H1 (cell line): ENCODE results near the gene BAIAP2. TPM values are rescaled to one million over a fixed set of nuclear protein-coding genes. Genes with fewer than 3 reads are reported as not detected.
A peak's percentile ranks its signal among the peaks of the same experiment; 100 is the strongest.

Experiments
- CTCF ChIA-PET: fragments of 300-600 bp; sonication (Branson Sonifier 250); formaldehyde crosslinking; loops from one replicate; lab custom pipeline; 2021; ENCODE audit not compliant: partially characterized antibody; lab: Charles Lee
- POLR2A ChIA-PET: fragments of 300-600 bp; sonication (Branson Sonifier 250); formaldehyde crosslinking; loops from one replicate; lab custom pipeline; 2021; ENCODE audit warnings: inconsistent platforms; ENCODE audit not compliant: partially characterized antibody; lab: Charles Lee
- DNase-seq, 2 experiments: peaks; one replicate each; pipeline versions ENCODE4 v3.0.0 to v3.0.0-alpha.2; 2010 to 2022; ENCODE audit warnings: low spot score in 2 of 2, low read depth in 1 of 2, mixed read lengths in 1 of 2
- FAIRE-seq: peaks from 2 replicates; lab custom pipeline; 2011; peaks lifted over from hg19 to GRCh38; lab: Jason Lieb, UNC
- H2AFZ ChIP-seq: 2 replicates; pipeline ENCODE4 v1.8.1; 2012; ENCODE audit warnings: low read length, inconsistent platforms
- H2AK5ac ChIP-seq: 2 replicates; pipeline ENCODE4 v1.6.1; 2013; ENCODE audit warnings: low read depth, low read length
- H2BK120ac ChIP-seq: replicated peaks from 2 replicates; pipeline ENCODE3; 2013; ENCODE audit warnings: low read depth, low read length, inconsistent platforms
- H2BK12ac ChIP-seq: 2 replicates; pipeline ENCODE4 v1.6.1; 2013; ENCODE audit warnings: low read depth, low read length
- H2BK15ac ChIP-seq: 2 replicates; pipeline ENCODE4 v1.6.1; 2013; ENCODE audit warnings: low read length
- H2BK20ac ChIP-seq: 2 replicates; pipeline ENCODE4 v1.6.1; 2013; ENCODE audit warnings: low read length
- H2BK5ac ChIP-seq: 2 replicates; pipeline ENCODE4 v1.6.1; 2013; ENCODE audit warnings: low read depth, low read length
- H3K14ac ChIP-seq: 2 replicates; pipeline ENCODE4 v1.6.1; 2013; ENCODE audit warnings: inconsistent platforms; ENCODE audit not compliant: insufficient read length
- H3K18ac ChIP-seq: 2 replicates; pipeline ENCODE4 v1.6.1; 2013; ENCODE audit warnings: low read length; ENCODE audit errors: extremely low read depth
- H3K23ac ChIP-seq: 2 replicates; pipeline ENCODE4 v1.6.1; 2013; ENCODE audit warnings: inconsistent platforms; ENCODE audit not compliant: insufficient read length
- H3K23me2 ChIP-seq: 2 replicates; pipeline ENCODE4 v1.6.1; 2013; ENCODE audit warnings: low read depth, low read length
- H3K27ac ChIP-seq: 2 replicates; pipeline ENCODE4 v1.6.1; 2011; ENCODE audit warnings: low read depth, low read length, inconsistent platforms
- H3K27me3 ChIP-seq, 4 experiments: replicated peaks in 1 of 4; 1 replicate in 1 of 4; 2 replicates in 3 of 4; pipeline versions ENCODE4 v1.6.1 to v1.8.1; 2011 to 2013; ENCODE audit warnings: low read length in 3 of 4, mild to moderate bottlenecking in 3 of 4, inconsistent platforms in 2 of 4, mixed read lengths in 2 of 4, moderate library complexity in 1 of 4; ENCODE audit not compliant: control insufficient read depth in 3 of 4, insufficient read depth in 3 of 4; ENCODE audit errors: extremely low read depth in 1 of 4
- H3K36me3 ChIP-seq, 4 experiments: 2 replicates each; pipeline versions ENCODE4 v1.6.1 to v1.8.1; 2011 to 2013; ENCODE audit warnings: mild to moderate bottlenecking in 4 of 4, low read length in 3 of 4, moderate library complexity in 2 of 4, control low read depth in 1 of 4, inconsistent platforms in 1 of 4; ENCODE audit not compliant: insufficient read depth in 4 of 4, control insufficient read depth in 2 of 4
- H3K4ac ChIP-seq: replicated peaks from 2 replicates; pipeline ENCODE3; 2013; ENCODE audit warnings: low read length, low read depth, mixed read lengths, inconsistent platforms; ENCODE audit not compliant: insufficient read length
- H3K4me1 ChIP-seq, 4 experiments: replicated peaks in 1 of 4; 1 replicate in 1 of 4; 2 replicates in 3 of 4; pipeline versions ENCODE4 v1.6.1 to v1.8.1; 2011 to 2013; ENCODE audit warnings: low read length in 3 of 4, inconsistent platforms in 2 of 4, mixed read lengths in 1 of 4; ENCODE audit not compliant: insufficient read depth in 4 of 4, control insufficient read depth in 3 of 4
- H3K4me2 ChIP-seq, 2 experiments: 2 replicates each; pipeline versions ENCODE4 v1.6.1 to v1.8.1; 2011 to 2013; ENCODE audit warnings: low read depth in 2 of 2, low read length in 2 of 2, control low read depth in 1 of 2, inconsistent platforms in 1 of 2, mild to moderate bottlenecking in 1 of 2; ENCODE audit not compliant: insufficient read depth in 1 of 2
- H3K4me3 ChIP-seq, 4 experiments: fragments of 200-600, 300-600 bp in 1 of 4; sonication (generic), shearing (Covaris generic), sonication (Bioruptor Twin) in 1 of 4; 2 replicates each; pipeline versions ENCODE4 v1.5.1 to v1.8.1; 2011 to 2016; ENCODE audit warnings: low read length in 4 of 4, low read depth in 3 of 4, control low read depth in 2 of 4, inconsistent platforms in 2 of 4, mild to moderate bottlenecking in 2 of 4, mixed read lengths in 1 of 4, moderate library complexity in 1 of 4; ENCODE audit not compliant: insufficient read depth in 2 of 4; ENCODE audit errors: extremely low read depth in 1 of 4
- H3K56ac ChIP-seq: replicated peaks from 2 replicates; pipeline ENCODE3; 2013; ENCODE audit warnings: low read depth, mild to moderate bottlenecking, mixed read lengths, low read length, inconsistent platforms; ENCODE audit not compliant: insufficient read length
- H3K79me1 ChIP-seq: 2 replicates; pipeline ENCODE4 v1.6.1; 2013; ENCODE audit warnings: low read depth, low read length, control low read depth
- H3K79me2 ChIP-seq, 2 experiments: 2 replicates each; pipeline versions ENCODE4 v1.6.1 to v1.8.1; 2012 to 2013; ENCODE audit warnings: low read length in 2 of 2, mild to moderate bottlenecking in 2 of 2, inconsistent platforms in 1 of 2; ENCODE audit not compliant: insufficient read depth in 2 of 2, control insufficient read depth in 1 of 2
- H3K9ac ChIP-seq, 4 experiments: replicated peaks in 1 of 4; 1 replicate in 1 of 4; 2 replicates in 3 of 4; pipeline versions ENCODE4 v1.6.1 to v1.8.1; 2011 to 2013; ENCODE audit warnings: low read depth in 3 of 4, low read length in 3 of 4, control low read depth in 2 of 4, mild to moderate bottlenecking in 2 of 4, moderate library complexity in 2 of 4, inconsistent platforms in 1 of 4; ENCODE audit errors: extremely low read depth in 1 of 4
- H3K9me3 ChIP-seq, 2 experiments: 2 replicates each; pipeline versions ENCODE4 v1.6.1 to v1.8.1; 2012 to 2013; ENCODE audit warnings: mild to moderate bottlenecking in 2 of 2, moderate library complexity in 2 of 2, control low read depth in 1 of 2, inconsistent platforms in 1 of 2, low read depth in 1 of 2, low read length in 1 of 2, mixed read lengths in 1 of 2; ENCODE audit not compliant: insufficient read depth in 2 of 2
- H4K20me1 ChIP-seq, 2 experiments: replicated peaks in 1 of 2; 2 replicates each; pipeline versions ENCODE3 to v1.8.1; 2011 to 2013; ENCODE audit warnings: inconsistent platforms in 2 of 2, low read length in 2 of 2, mild to moderate bottlenecking in 1 of 2; ENCODE audit not compliant: insufficient read depth in 2 of 2, control insufficient read depth in 1 of 2
- H4K5ac ChIP-seq: 2 replicates; pipeline ENCODE4 v1.6.1; 2013; ENCODE audit warnings: low read length, low read depth, mixed read lengths, inconsistent platforms; ENCODE audit not compliant: insufficient read length
- H4K8ac ChIP-seq: 2 replicates; pipeline ENCODE4 v1.8.0; 2013; ENCODE audit warnings: mild to moderate bottlenecking, moderate library complexity, low read length, inconsistent platforms; ENCODE audit not compliant: insufficient read depth; ENCODE audit errors: extremely low read depth
- H4K91ac ChIP-seq: replicated peaks from 2 replicates; pipeline ENCODE3; 2013; ENCODE audit warnings: low read length, mixed read lengths, inconsistent platforms; ENCODE audit not compliant: insufficient read length
- USF2 ChIP-seq: IDR thresholded peaks from 2 replicates; pipeline ENCODE4 v1.6.1; 2011; ENCODE audit warnings: low read length, improper control_type of control experiment
- WGBS, 2 experiments: shearing (Covaris generic) in 1 of 2; methylation state at CpG; one replicate each; pipeline versions ENCODE4 v1.1.6 to v1.1.7; 2013 to 2015; ENCODE audit warnings: low lambda C conversion rate in 2 of 2, mixed read lengths in 2 of 2, inconsistent platforms in 1 of 2, low coverage in 1 of 2, missing lambda C conversion rate in 1 of 2; ENCODE audit not compliant: insufficient replicate concordance in 2 of 2, insufficient coverage in 1 of 2, insufficient read length in 1 of 2; ENCODE audit errors: extremely low coverage in 1 of 2, missing lambda C conversion rate in 1 of 2; 5-methylcytosine and 5-hydroxymethylcytosine counted together
- polyA plus RNA-seq, 7 experiments: library from polyadenylated mRNA; depleted of rRNA in 3 of 7; stranded (reverse) in 5 of 7; unstranded in 2 of 7; fragments of >200 nt in 5 of 7; fragments of 200-250 nt in 2 of 7; gene quantifications; 1 replicate in 5 of 7; 2 replicates in 1 of 7; 4 replicates in 1 of 7; pipeline versions ENCODE4 v1.2.1 to v1.2.3, GENCODE V29; 2011 to 2013; ENCODE audit warnings: missing spikeins in 2 of 7, mixed read lengths in 2 of 7
- total RNA-seq: library from RNA; stranded (reverse); fragmentation: NEBNext Ultra II Directional; extraction: Animal tissue kit (Norgen Biotek cat#: 25700); gene quantifications from 2 replicates; pipeline ENCODE4 v1.2.1, GENCODE V29; 2021
- TF ChIP-seq, protein P1 (sequence below), 3 experiments: IDR thresholded peaks; 1 replicate in 2 of 3; 2 replicates in 1 of 3; pipeline versions ENCODE4 v1.5.1 to v1.6.1; 2011; ENCODE audit warnings: low read length in 3 of 3, mild to moderate bottlenecking in 3 of 3, inconsistent platforms in 2 of 3, low read depth in 1 of 3, moderate library complexity in 1 of 3; ENCODE audit not compliant: insufficient read depth in 1 of 3; ENCODE audit errors: control extremely low read depth in 1 of 3

The BAIAP2 gene
- total and polyA plus RNA-seq, 2 of the 8 experiments (the other 6 are each of a cell fraction or from before 2014, with no cell fraction given): 10.0 to 22.8 TPM

- no peak overlapping the region for H2BK15ac ChIP-seq
- no peaks in the 10 kb centered on the region for H3K79me2 ChIP-seq
- ChIA-PET POLR2A (interaction anchor here (1.0 to 1.1 kb wide), 2 partner anchors 9 to 50 kb away, joined by 3 to 5 read pairs; no protein-coding TSS in a partner anchor), CTCF (interaction anchor here (0.6 to 1.5 kb wide), 6 partner anchors 7 to 104 kb away, joined by 3 to 5 read pairs (median 4); no protein-coding TSS in a partner anchor)
- H3K14ac ChIP-seq: no peak overlapping the region
- H3K4me1 ChIP-seq: peaks cover 0 to 7% (median 1%) of the 10 kb centered on the region in 4 experiments; a peak in 3 of 7 replicates
- H3K4me3 ChIP-seq: no peak overlapping the region
- H3K4me2 ChIP-seq: no peak overlapping the region
- no peak overlapping the region for H3K56ac ChIP-seq
- H3K4ac ChIP-seq: no peak overlapping the region
- FAIRE-seq (no peak), DNase-seq (no peak)
- H3K79me1 ChIP-seq: no peaks in the 10 kb centered on the region
- H4K8ac ChIP-seq: no peak overlapping the region; the same call in 1 of the 2 replicates
- H3K9me3 ChIP-seq: no peaks in the 10 kb centered on the region
- WGBS, 2 experiments: 89% methylated on average over 18 of the region's 40 CpGs; no CpG with 5 or more reads in 1 of the 2 experiments
- H2BK20ac ChIP-seq: no peak overlapping the region
- H4K20me1 ChIP-seq: peaks cover 3 to 14% of the 10 kb centered on the region in 2 experiments
- H3K18ac ChIP-seq: no peak overlapping the region
- H4K5ac ChIP-seq: no peak overlapping the region
- no peak for TF ChIP-seq USF2
- TF ChIP-seq, protein P1, sequence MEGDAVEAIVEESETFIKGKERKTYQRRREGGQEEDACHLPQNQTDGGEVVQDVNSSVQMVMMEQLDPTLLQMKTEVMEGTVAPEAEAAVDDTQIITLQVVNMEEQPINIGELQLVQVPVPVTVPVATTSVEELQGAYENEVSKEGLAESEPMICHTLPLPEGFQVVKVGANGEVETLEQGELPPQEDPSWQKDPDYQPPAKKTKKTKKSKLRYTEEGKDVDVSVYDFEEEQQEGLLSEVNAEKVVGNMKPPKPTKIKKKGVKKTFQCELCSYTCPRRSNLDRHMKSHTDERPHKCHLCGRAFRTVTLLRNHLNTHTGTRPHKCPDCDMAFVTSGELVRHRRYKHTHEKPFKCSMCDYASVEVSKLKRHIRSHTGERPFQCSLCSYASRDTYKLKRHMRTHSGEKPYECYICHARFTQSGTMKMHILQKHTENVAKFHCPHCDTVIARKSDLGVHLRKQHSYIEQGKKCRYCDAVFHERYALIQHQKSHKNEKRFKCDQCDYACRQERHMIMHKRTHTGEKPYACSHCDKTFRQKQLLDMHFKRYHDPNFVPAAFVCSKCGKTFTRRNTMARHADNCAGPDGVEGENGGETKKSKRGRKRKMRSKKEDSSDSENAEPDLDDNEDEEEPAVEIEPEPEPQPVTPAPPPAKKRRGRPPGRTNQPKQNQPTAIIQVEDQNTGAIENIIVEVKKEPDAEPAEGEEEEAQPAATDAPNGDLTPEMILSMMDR (IDR thresholded peaks at IDR 0.05; ENCODE audit: control extremely low read depth in 1 of 3, insufficient read depth in 1 of 3, low read depth in 1 of 3, low read length in 3 of 3): peak in 1 of 3 experiments; percentile 9; a peak in 1 of 4 replicates
- H2BK5ac ChIP-seq: no peak overlapping the region
- peaks cover 5% of the 10 kb centered on the region; the same call in 1 of the 2 replicates for H3K23me2 ChIP-seq
- H3K36me3 ChIP-seq: peaks cover 0 to 8% (median 1%) of the 10 kb centered on the region in 4 experiments; a peak in 3 of 8 replicates
- peaks cover 5 to 17% (median 16%) of the 10 kb centered on the region in 4 experiments; a peak in 6 of 7 replicates for H3K27me3 ChIP-seq
- no peak overlapping the region for H2BK120ac ChIP-seq
- H3K23ac ChIP-seq: no peak overlapping the region
- H3K27ac ChIP-seq: no peak overlapping the region
- no peak overlapping the region for H4K91ac ChIP-seq
- H2AK5ac ChIP-seq: no peak overlapping the region
- H3K9ac ChIP-seq: no peak overlapping the region
- no peak overlapping the region for H2BK12ac ChIP-seq
- H2AFZ ChIP-seq: no peak overlapping the region
Measured at GRCh38 chr17:80999536-81000333, 35.2 kb upstream of the BAIAP2 start.
